IMR-90 (cell line): ENCODE results near the gene ABHD1. TPM values are rescaled to one million over a fixed set of nuclear protein-coding genes. Genes with fewer than 3 reads are reported as not detected.

Source experiments
- ATAC-seq: fragments of 200-7000 bp; cut with Tn5 transposase; 2 replicates; pipeline ENCODE4 v1.9.1; 2020; ENCODE audit warnings: low read depth, mild to moderate bottlenecking, moderate library complexity
- BruUV-seq: library from RNA; stranded (reverse); fragments of 400-500 nt; replicated peaks from 2 replicates; lab custom pipeline; 2021; lab: Mats Ljungman, UMichigan
- CTCF ChIA-PET: fragments of 300-600 bp; formaldehyde crosslinking; extraction: SDS; loops from one replicate; lab custom pipeline; 2021; ENCODE audit warnings: antibody characterized with exemption; lab: Yijun Ruan, JAX
- POLR2A ChIA-PET: fragments of 300-600 bp; sonication (Branson Sonifier 250); formaldehyde crosslinking; loops from one replicate; lab custom pipeline; 2022; ENCODE audit warnings: antibody characterized with exemption; ENCODE audit not compliant: unreplicated experiment; lab: Charles Lee
- DNase-seq: peaks from one replicate; pipeline ENCODE4 v3.0.0; 2013
- H2AFZ ChIP-seq: replicated peaks from 2 replicates; pipeline ENCODE3; 2013; ENCODE audit warnings: low read length, mild to moderate bottlenecking; ENCODE audit not compliant: poor library complexity
- H2AK5ac ChIP-seq: 2 replicates; pipeline ENCODE4 v1.6.1; 2013; ENCODE audit warnings: low read depth, low read length, inconsistent platforms
- H2AK9ac ChIP-seq: replicated peaks from 2 replicates; pipeline ENCODE3; 2013; ENCODE audit warnings: mild to moderate bottlenecking, low read depth, low read length, moderate library complexity; ENCODE audit not compliant: poor library complexity
- H2BK120ac ChIP-seq: 2 replicates; pipeline ENCODE4 v1.6.1; 2013; ENCODE audit warnings: low read depth, low read length, inconsistent platforms
- H2BK15ac ChIP-seq: 3 replicates; pipeline ENCODE4 v1.6.1; 2013; ENCODE audit warnings: low read depth, low read length, inconsistent platforms
- H2BK20ac ChIP-seq: 2 replicates; pipeline ENCODE4 v1.6.1; 2013; ENCODE audit warnings: low read depth, mild to moderate bottlenecking, inconsistent platforms, low read length, moderate library complexity
- H2BK5ac ChIP-seq: 2 replicates; pipeline ENCODE4 v1.6.1; 2013; ENCODE audit warnings: mild to moderate bottlenecking, low read depth, low read length, inconsistent platforms; ENCODE audit not compliant: poor library complexity, severe bottlenecking
- H3K14ac ChIP-seq: replicated peaks from 2 replicates; pipeline ENCODE4 v1.6.1; 2013; ENCODE audit warnings: low read depth, low read length, inconsistent platforms
- H3K18ac ChIP-seq: 2 replicates; pipeline ENCODE4 v1.6.1; 2013; ENCODE audit warnings: low read depth, low read length, control low read depth
- H3K23ac ChIP-seq: 2 replicates; pipeline ENCODE4 v1.6.1; 2013; ENCODE audit warnings: low read depth, low read length, inconsistent platforms
- H3K27ac ChIP-seq: 2 replicates; pipeline ENCODE4 v1.5.1; 2013; ENCODE audit warnings: mild to moderate bottlenecking, control low read depth, low read length; ENCODE audit not compliant: insufficient read depth
- H3K27me3 ChIP-seq: 2 replicates; pipeline ENCODE4 v1.6.1; 2013; ENCODE audit warnings: low read length; ENCODE audit not compliant: control insufficient read depth, insufficient read depth
- H3K36me3 ChIP-seq: 2 replicates; pipeline ENCODE4 v1.6.1; 2013; ENCODE audit warnings: low read length, mixed read lengths; ENCODE audit not compliant: control insufficient read depth, insufficient read depth
- H3K4ac ChIP-seq: 2 replicates; pipeline ENCODE4 v1.6.1; 2013; ENCODE audit warnings: low read depth, low read length, inconsistent platforms
- H3K4me1 ChIP-seq: 2 replicates; pipeline ENCODE4 v1.6.1; 2013; ENCODE audit warnings: low read length, mixed read lengths; ENCODE audit not compliant: control insufficient read depth, insufficient read depth
- H3K4me2 ChIP-seq: 2 replicates; pipeline ENCODE4 v1.6.1; 2013; ENCODE audit warnings: low read depth, mild to moderate bottlenecking, control low read depth, low read length, moderate library complexity
- H3K4me3 ChIP-seq: 2 replicates; pipeline ENCODE4 v1.5.1; 2013; ENCODE audit warnings: low read depth, mild to moderate bottlenecking, control low read depth, low read length, moderate library complexity; ENCODE audit not compliant: insufficient read depth
- H3K56ac ChIP-seq: 2 replicates; pipeline ENCODE4 v1.6.1; 2013; ENCODE audit warnings: low read length, inconsistent platforms; ENCODE audit not compliant: insufficient read depth; ENCODE audit errors: extremely low read depth
- H3K79me1 ChIP-seq, 2 experiments: 2 replicates each; pipeline ENCODE4 v1.6.1; 2013; ENCODE audit warnings: low read length in 2 of 2, inconsistent platforms in 1 of 2, low read depth in 1 of 2
- H3K9ac ChIP-seq: 2 replicates; pipeline ENCODE4 v1.6.1; 2013; ENCODE audit warnings: low read depth, low read length, control low read depth
- H3K9me1 ChIP-seq: 2 replicates; pipeline ENCODE4 v1.6.1; 2013; ENCODE audit warnings: low read length, inconsistent platforms; ENCODE audit not compliant: insufficient read depth
- H3K9me3 ChIP-seq: 2 replicates; pipeline ENCODE4 v1.6.1; 2013; ENCODE audit warnings: low read length; ENCODE audit not compliant: control insufficient read depth, insufficient read depth
- H4K20me1 ChIP-seq: 2 replicates; pipeline ENCODE4 v1.6.1; 2013; ENCODE audit warnings: low read length, inconsistent platforms; ENCODE audit not compliant: insufficient read depth
- H4K5ac ChIP-seq: 2 replicates; pipeline ENCODE4 v1.6.1; 2013; ENCODE audit warnings: mild to moderate bottlenecking, low read depth, low read length, control low read depth
- H4K8ac ChIP-seq, 2 experiments: 2 replicates each; pipeline ENCODE4 v1.6.1; 2013; ENCODE audit warnings: low read depth in 2 of 2, low read length in 2 of 2, control low read depth in 1 of 2, inconsistent platforms in 1 of 2
- H4K91ac ChIP-seq: 2 replicates; pipeline ENCODE4 v1.6.1; 2013; ENCODE audit warnings: low read depth, low read length, inconsistent platforms; ENCODE audit not compliant: insufficient read depth
- BHLHE40 ChIP-seq: fragments of 150-350 bp; IDR thresholded peaks from 2 replicates; pipeline ENCODE4 v1.6.1; 2016; ENCODE audit warnings: mild to moderate bottlenecking, low read depth, low read length
- CEBPB ChIP-seq: IDR thresholded peaks from 2 replicates; pipeline ENCODE4 v1.6.1; 2012; ENCODE audit warnings: low read depth, low read length, improper control_type of control experiment
- CHD1 ChIP-seq: IDR thresholded peaks from 2 replicates; pipeline ENCODE4 v1.6.1; 2012; ENCODE audit warnings: low read depth, low read length, improper control_type of control experiment
- MAZ ChIP-seq: IDR thresholded peaks from 2 replicates; pipeline ENCODE4 v1.6.1; 2012; ENCODE audit warnings: low read depth, mild to moderate bottlenecking, low read length, improper control_type of control experiment, moderate library complexity, borderline replicate concordance
- MXI1 ChIP-seq: IDR thresholded peaks from 2 replicates; pipeline ENCODE4 v1.6.1; 2012; ENCODE audit warnings: low read depth, mild to moderate bottlenecking, low read length, moderate library complexity, borderline replicate concordance
- NFE2L2 ChIP-seq: fragments of 150-350 bp; IDR thresholded peaks from 2 replicates; pipeline ENCODE4 v1.6.1; 2016; ENCODE audit warnings: low read depth, mild to moderate bottlenecking, low read length
- POLR2A ChIP-seq: IDR thresholded peaks from 2 replicates; pipeline ENCODE4 v1.6.1; 2012; ENCODE audit warnings: mild to moderate bottlenecking, low read depth, low read length
- RAD21 ChIP-seq: IDR thresholded peaks from 2 replicates; pipeline ENCODE4 v1.6.1; 2012; ENCODE audit warnings: low read length, improper control_type of control experiment
- RFX5 ChIP-seq: IDR thresholded peaks from 2 replicates; pipeline ENCODE4 v1.8.0; 2012; ENCODE audit warnings: low read depth, mild to moderate bottlenecking, low read length, moderate library complexity
- SMC3 ChIP-seq: fragments of 150-350 bp; IDR thresholded peaks from 2 replicates; pipeline ENCODE4 v1.6.1; 2016; ENCODE audit warnings: low read depth, mild to moderate bottlenecking, antibody characterized with exemption, low read length, moderate library complexity
- WGBS, 2 experiments: methylation state at CpG; one replicate each; pipeline versions ENCODE4 v1.1.5 to v1.1.7; 2013; ENCODE audit warnings: missing lambda C conversion rate in 2 of 2; ENCODE audit not compliant: insufficient read length in 1 of 2; ENCODE audit errors: extremely low coverage in 2 of 2; 5-methylcytosine and 5-hydroxymethylcytosine counted together
- dilution Hi-C: fragments of 300-500 bp; cut with HindIII; formaldehyde crosslinking; loops from one replicate; pipeline ENCODE4 v1.14.3; 2018; ENCODE audit warnings: low sequenced_read_pairs; ENCODE audit not compliant: unreplicated experiment
- in situ Hi-C: fragments of 300-500 bp; cut with MboI; formaldehyde crosslinking; loops from 3 replicates; pipeline ENCODE4 v1.14.3; 2019; ENCODE audit warnings: low sequenced_read_pairs, inconsistent platforms, mixed read lengths
- intact Hi-C: fragments of 100-400 bp; cut with micrococcal nuclease; formaldehyde crosslinking; loops from 2 replicates; pipeline ENCODE4 v1.10.0; 2022
- polyA plus RNA-seq, 3 experiments: library from polyadenylated mRNA; depleted of rRNA; stranded (reverse); fragments of >200 nt; gene quantifications; 2 replicates each; pipeline ENCODE4 v1.2.3, GENCODE V29; 2012; ENCODE audit warnings: low replicate concordance in 1 of 3
- total RNA-seq: library from RNA; depleted of rRNA; stranded (reverse); fragments of >200 nt; gene quantifications from 2 replicates; pipeline ENCODE4 v1.2.3, GENCODE V29; 2012
- TF ChIP-seq, protein P1 (sequence below): conservative IDR thresholded peaks from 2 replicates; pipeline ENCODE4 v1.5.1; 2012; ENCODE audit warnings: mild to moderate bottlenecking, low read depth, low read length, improper control_type of control experiment

Gene ABHD1
- total and polyA plus RNA-seq, 2 of the 4 experiments (the other 2 are of a cell fraction), result 0.24 TPM; not detected in 1

GRCh38 chr2:27085673-27086089 lies 37.9 kb upstream of the ABHD1 start:
- no peak overlapping the region for H3K23ac ChIP-seq
- no peak overlapping the region for H2BK15ac ChIP-seq
- BruUV-seq, result TSS peak; percentile 86
- H3K4ac ChIP-seq, result peak overlapping the region; percentile 42
- 11% methylated on average over 28 of the region's 38 CpGs; no CpG with 5 or more reads in 1 of the 2 experiments for WGBS, 2 experiments
- H3K27me3 ChIP-seq, result no peaks in the 10 kb centered on the region
- H3K4me2 ChIP-seq, result peak overlapping the region; percentile 6; the same call in 1 of the 2 replicates
- no peak overlapping the region for H2BK5ac ChIP-seq
- H3K56ac ChIP-seq, result no peak overlapping the region
- H2AFZ ChIP-seq, result peak overlapping the region; percentile 86
- no peak overlapping the region for H3K4me3 ChIP-seq
- no peak overlapping the region for H3K9ac ChIP-seq
- H3K9me1 ChIP-seq, result no peaks in the 10 kb centered on the region; the same call in 1 of the 2 replicates
- peak overlapping the region; percentile 91 for H2AK9ac ChIP-seq
- peak overlapping the region; percentile 64 for H3K27ac ChIP-seq
- peaks cover 23% of the 10 kb centered on the region; the same call in 1 of the 2 replicates for H3K36me3 ChIP-seq
- H4K5ac ChIP-seq, result no peak overlapping the region
- peak overlapping the region; percentile 45 to 55; a peak in 2 of 4 replicates for H4K8ac ChIP-seq
- peak; percentile 45 for DNase-seq
- dilution Hi-C loops (no loop called here), intact Hi-C loops (loop anchor here (1.0 to 5.0 kb wide), 2 partner anchors 35 to 238 kb away; partner anchors contain the start of gene DPYSL5), in situ Hi-C loops (no loop called here)
- no peak for TF ChIP-seq POLR2A
- no peak for TF ChIP-seq NFE2L2
- no peak for TF ChIP-seq RFX5
- no peak for TF ChIP-seq CEBPB
- TF ChIP-seq SMC3, result peak; percentile 23; the same call in 1 of the 2 replicates
- TF ChIP-seq MXI1, result no peak
- TF ChIP-seq BHLHE40, result no peak
- TF ChIP-seq RAD21, result peak; percentile 46; the same call in 1 of the 2 replicates
- no peak for TF ChIP-seq CHD1
- TF ChIP-seq, protein P1, sequence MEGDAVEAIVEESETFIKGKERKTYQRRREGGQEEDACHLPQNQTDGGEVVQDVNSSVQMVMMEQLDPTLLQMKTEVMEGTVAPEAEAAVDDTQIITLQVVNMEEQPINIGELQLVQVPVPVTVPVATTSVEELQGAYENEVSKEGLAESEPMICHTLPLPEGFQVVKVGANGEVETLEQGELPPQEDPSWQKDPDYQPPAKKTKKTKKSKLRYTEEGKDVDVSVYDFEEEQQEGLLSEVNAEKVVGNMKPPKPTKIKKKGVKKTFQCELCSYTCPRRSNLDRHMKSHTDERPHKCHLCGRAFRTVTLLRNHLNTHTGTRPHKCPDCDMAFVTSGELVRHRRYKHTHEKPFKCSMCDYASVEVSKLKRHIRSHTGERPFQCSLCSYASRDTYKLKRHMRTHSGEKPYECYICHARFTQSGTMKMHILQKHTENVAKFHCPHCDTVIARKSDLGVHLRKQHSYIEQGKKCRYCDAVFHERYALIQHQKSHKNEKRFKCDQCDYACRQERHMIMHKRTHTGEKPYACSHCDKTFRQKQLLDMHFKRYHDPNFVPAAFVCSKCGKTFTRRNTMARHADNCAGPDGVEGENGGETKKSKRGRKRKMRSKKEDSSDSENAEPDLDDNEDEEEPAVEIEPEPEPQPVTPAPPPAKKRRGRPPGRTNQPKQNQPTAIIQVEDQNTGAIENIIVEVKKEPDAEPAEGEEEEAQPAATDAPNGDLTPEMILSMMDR, result peak; percentile 40
- no peak for TF ChIP-seq MAZ
- H4K20me1 ChIP-seq, result peaks cover 8% of the 10 kb centered on the region
- peak overlapping the region; percentile 58 for H4K91ac ChIP-seq
- peaks cover 0 to 31% of the 10 kb centered on the region in 2 experiments; a peak in 2 of 4 replicates for H3K79me1 ChIP-seq
- ATAC-seq, result peak; percentile 7
- H2BK20ac ChIP-seq, result no peak overlapping the region
- POLR2A ChIA-PET, result no interaction called here
- CTCF ChIA-PET, result interaction anchor here (1.3 kb wide), 1 partner anchor 239 kb away, joined by 3 read pairs; no protein-coding TSS in a partner anchor
- H3K18ac ChIP-seq, result no peak overlapping the region
- no peaks in the 10 kb centered on the region for H3K9me3 ChIP-seq
- H3K14ac ChIP-seq, result no peak overlapping the region
- H2BK120ac ChIP-seq, result no peak overlapping the region
- H3K4me1 ChIP-seq, result peaks cover 11% of the 10 kb centered on the region
- peak overlapping the region; percentile 51 for H2AK5ac ChIP-seq
